Measurements from ENCODE around the gene AUTS2.

AUTS2 gene

DNA sequence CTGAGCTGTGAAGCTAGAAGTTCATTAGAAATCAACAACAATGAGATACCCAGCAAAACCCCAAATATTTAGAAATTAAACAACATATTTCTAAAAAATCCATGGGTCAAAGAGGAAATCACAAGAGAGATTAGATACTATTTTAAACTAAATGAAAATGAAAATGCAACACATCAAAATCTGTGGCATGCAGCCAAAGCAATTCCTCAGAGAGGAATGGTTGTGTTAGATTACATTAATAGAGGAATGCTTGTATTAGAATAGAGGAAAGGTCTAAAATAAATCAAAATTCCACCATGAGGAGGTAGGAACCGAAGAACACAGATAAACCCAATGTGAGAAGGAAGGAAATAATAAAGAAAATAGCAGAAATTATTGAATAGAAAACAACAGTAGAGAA lies 891.5 kb downstream of the AUTS2 start:
- Histone ChIP-seq H3K36me3 (ENCODE audit: insufficient read depth, low read length) (no peaks in the 10 kb centered on the region), H3K9me3 (ENCODE audit: low read length) (no peaks in the 10 kb centered on the region), H3K27ac (ENCODE audit: low read depth, low read length, poor library complexity, severe bottlenecking) (no peak overlapping the region), H3F3A (ENCODE audit: insufficient read depth, low read length) (no peaks in the 10 kb centered on the region), H3K9me2 (ENCODE audit: low read depth, low read length) (no peaks in the 10 kb centered on the region), H3K4me1 (ENCODE audit: insufficient read depth, low read length, severe bottlenecking) (no peaks in the 10 kb centered on the region), H3K27me3 (ENCODE audit: insufficient read depth, low read length) (no peaks in the 10 kb centered on the region), H3K4me2 (ENCODE audit: low read length) (no peak overlapping the region), H3K4me3 (ENCODE audit: low read depth, low read length, poor library complexity, severe bottlenecking) (no peak overlapping the region), H3K79me2 (ENCODE audit: insufficient read depth, low read length) (no peaks in the 10 kb centered on the region), H2AFZ (ENCODE audit: low read length) (no peak overlapping the region), H3K9ac (ENCODE audit: low read length) (no peak overlapping the region), H4K20me1 (ENCODE audit: insufficient read depth, low read length) (no peaks in the 10 kb centered on the region)
- TF ChIP-seq EZH2 (IDR thresholded peaks at IDR 0.05; ENCODE audit: borderline replicate concordance, low read length) = no peak
- TF ChIP-seq, protein P1, sequence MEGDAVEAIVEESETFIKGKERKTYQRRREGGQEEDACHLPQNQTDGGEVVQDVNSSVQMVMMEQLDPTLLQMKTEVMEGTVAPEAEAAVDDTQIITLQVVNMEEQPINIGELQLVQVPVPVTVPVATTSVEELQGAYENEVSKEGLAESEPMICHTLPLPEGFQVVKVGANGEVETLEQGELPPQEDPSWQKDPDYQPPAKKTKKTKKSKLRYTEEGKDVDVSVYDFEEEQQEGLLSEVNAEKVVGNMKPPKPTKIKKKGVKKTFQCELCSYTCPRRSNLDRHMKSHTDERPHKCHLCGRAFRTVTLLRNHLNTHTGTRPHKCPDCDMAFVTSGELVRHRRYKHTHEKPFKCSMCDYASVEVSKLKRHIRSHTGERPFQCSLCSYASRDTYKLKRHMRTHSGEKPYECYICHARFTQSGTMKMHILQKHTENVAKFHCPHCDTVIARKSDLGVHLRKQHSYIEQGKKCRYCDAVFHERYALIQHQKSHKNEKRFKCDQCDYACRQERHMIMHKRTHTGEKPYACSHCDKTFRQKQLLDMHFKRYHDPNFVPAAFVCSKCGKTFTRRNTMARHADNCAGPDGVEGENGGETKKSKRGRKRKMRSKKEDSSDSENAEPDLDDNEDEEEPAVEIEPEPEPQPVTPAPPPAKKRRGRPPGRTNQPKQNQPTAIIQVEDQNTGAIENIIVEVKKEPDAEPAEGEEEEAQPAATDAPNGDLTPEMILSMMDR (IDR thresholded peaks at IDR 0.05; ENCODE audit: low read length) = no peak

DNA sequence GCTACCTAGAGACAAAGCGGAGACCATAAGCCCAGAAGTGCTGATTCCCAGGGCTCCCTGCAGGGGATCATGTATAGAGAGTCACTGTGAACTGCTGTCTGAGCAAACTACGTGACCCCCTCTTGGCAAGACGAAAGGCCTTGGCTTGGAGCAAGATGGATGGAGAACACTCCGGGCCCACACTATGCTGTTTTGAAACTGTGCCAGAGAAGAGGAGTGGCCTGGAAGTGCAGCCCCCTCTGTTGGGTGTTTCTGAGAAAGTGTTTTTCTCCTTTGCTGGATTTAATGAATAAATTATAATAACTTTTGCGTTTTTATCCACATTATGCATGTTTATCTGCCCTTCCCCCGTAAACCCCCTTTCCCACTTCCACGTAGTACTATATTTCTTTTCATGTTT lies 894.4 kb downstream of the AUTS2 start:
- no peaks in the 10 kb centered on the region for H3K79me2 ChIP-seq (ENCODE audit: insufficient read depth, low read length)
- no peaks in the 10 kb centered on the region for H3K27me3 ChIP-seq (ENCODE audit: insufficient read depth, low read length)
- H3K9me2 ChIP-seq (ENCODE audit: low read depth, low read length) = no peaks in the 10 kb centered on the region
- H2AFZ ChIP-seq (ENCODE audit: low read length) = no peak overlapping the region
- H3F3A ChIP-seq (ENCODE audit: insufficient read depth, low read length) = no peaks in the 10 kb centered on the region
- H4K20me1 ChIP-seq (ENCODE audit: insufficient read depth, low read length) = no peaks in the 10 kb centered on the region
- H3K36me3 ChIP-seq (ENCODE audit: insufficient read depth, low read length) = peaks cover 6% of the 10 kb centered on the region; the same call in 1 of the 2 replicates
- no peak overlapping the region for H3K27ac ChIP-seq (ENCODE audit: low read depth, low read length, poor library complexity, severe bottlenecking)
- no peaks in the 10 kb centered on the region for H3K9me3 ChIP-seq (ENCODE audit: low read length)
- H3K4me3 ChIP-seq (ENCODE audit: low read depth, low read length, poor library complexity, severe bottlenecking) = no peak overlapping the region
- no peaks in the 10 kb centered on the region for H3K4me1 ChIP-seq (ENCODE audit: insufficient read depth, low read length, severe bottlenecking)
- no peak overlapping the region for H3K9ac ChIP-seq (ENCODE audit: low read length)
- TF ChIP-seq EZH2 (IDR thresholded peaks at IDR 0.05; ENCODE audit: borderline replicate concordance, low read length) = no peak
- TF ChIP-seq, protein P1 (IDR thresholded peaks at IDR 0.05; ENCODE audit: low read length) = peak; percentile 30; the same call in 1 of the 2 replicates
- no peak overlapping the region for H3K4me2 ChIP-seq (ENCODE audit: low read length)

DNA sequence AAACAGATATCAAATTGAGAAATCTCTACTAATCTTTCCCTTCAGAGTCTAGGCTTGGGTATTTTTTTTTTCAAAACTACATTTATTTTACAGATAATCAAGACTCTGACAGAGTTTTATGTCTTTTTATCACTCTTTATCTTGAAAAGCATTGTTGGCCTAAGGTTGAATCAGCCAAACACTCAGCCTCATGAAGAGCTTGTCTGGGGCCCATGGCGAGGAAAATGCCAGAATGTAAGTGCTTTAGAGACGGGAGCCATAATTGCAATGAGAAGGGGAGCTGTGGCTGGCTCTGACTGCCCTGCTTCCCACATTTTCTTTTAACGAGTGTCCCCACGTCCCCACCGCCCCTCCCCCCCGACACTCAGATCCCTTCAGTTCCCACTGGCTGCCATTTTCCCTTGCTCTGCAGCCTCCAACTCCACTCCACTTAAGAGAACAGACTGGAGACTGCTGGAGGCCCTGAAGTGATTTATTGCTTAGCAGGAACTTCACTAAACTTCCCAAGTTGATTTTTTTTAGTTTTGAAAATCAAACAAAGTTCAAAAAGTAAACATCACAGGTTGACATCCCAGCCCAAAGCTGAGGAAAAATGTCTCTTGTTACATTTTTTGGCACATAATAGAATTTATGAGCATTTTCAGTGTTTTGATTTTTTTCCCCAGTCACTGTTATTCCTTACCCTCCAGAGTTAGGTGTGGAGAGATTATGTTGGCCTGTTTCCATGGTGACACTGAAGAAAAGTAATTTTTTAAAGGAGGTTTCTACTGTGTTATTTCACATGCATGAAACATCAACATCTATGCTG lies 896.2 kb downstream of the AUTS2 start:
- Histone ChIP-seq H3K79me2 (ENCODE audit: insufficient read depth, low read length) (no peaks in the 10 kb centered on the region), H4K20me1 (ENCODE audit: insufficient read depth, low read length) (no peaks in the 10 kb centered on the region), H2AFZ (ENCODE audit: low read length) (no peak overlapping the region), H3K9me3 (ENCODE audit: low read length) (no peaks in the 10 kb centered on the region), H3K27me3 (ENCODE audit: insufficient read depth, low read length) (no peaks in the 10 kb centered on the region), H3K4me1 (ENCODE audit: insufficient read depth, low read length, severe bottlenecking) (no peaks in the 10 kb centered on the region), H3F3A (ENCODE audit: insufficient read depth, low read length) (no peaks in the 10 kb centered on the region), H3K9me2 (ENCODE audit: low read depth, low read length) (no peaks in the 10 kb centered on the region), H3K4me3 (ENCODE audit: low read depth, low read length, poor library complexity, severe bottlenecking) (no peak overlapping the region), H3K36me3 (ENCODE audit: insufficient read depth, low read length) (peaks cover 6% of the 10 kb centered on the region; the same call in 1 of the 2 replicates), H3K9ac (ENCODE audit: low read length) (no peak overlapping the region), H3K4me2 (ENCODE audit: low read length) (no peak overlapping the region), H3K27ac (ENCODE audit: low read depth, low read length, poor library complexity, severe bottlenecking) (no peak overlapping the region)
- no peak for TF ChIP-seq EZH2 (IDR thresholded peaks at IDR 0.05; ENCODE audit: borderline replicate concordance, low read length)
- TF ChIP-seq, protein P1 (IDR thresholded peaks at IDR 0.05; ENCODE audit: low read length) = no peak

Measured in OCI-LY1 (cell line).